Measurements from ENCODE around the gene KCNC3. TPM values are rescaled to one million over a fixed set of nuclear protein-coding genes. Genes with fewer than 3 reads are reported as not detected.

The KCNC3 gene
- total and polyA plus RNA-seq, 2 of the 13 experiments (the other 11 are each of a cell fraction or from before 2014, with no cell fraction given): 0.29 to 1.7 TPM

DNA sequence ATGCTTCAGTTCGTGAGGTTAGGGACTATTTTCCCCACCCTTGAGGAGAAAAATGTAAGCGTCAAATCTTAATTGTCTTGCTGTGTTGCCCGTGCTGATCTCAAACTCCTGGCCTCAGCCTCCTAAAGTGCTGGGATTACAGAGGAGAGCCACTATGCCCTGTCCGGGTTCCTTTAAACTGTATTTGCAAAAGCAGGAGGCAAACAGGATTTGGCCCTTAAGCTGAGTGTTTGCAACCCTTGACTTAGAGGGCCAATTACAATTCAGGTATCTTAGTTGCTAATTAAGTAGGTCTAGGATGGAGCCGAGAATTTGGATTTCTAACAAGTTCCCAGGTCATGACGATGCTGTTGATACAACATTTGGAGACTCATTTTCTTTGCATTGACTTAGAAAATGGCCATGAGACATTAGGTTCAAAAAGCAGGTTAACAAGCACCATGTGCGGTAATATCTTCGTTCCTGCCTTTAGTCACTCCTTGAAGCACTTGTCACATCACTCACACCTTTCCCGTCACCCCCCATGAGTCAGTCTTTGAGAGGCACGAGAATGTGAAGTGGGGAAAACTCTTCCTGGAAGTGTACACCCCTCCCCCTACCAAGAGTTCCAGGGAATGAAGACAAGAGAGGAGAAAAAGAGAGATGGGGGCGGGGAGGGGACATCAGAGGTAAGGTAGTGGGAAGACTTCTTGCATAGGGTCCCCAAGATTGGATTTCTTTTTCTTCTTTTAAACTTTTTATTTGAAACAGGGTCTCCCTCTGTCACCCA lies 33.7 kb upstream of the KCNC3 start:
- intact Hi-C loops (cut with micrococcal nuclease; ENCODE audit: unreplicated experiment): no loop called here
- TF ChIP-seq, protein P1, sequence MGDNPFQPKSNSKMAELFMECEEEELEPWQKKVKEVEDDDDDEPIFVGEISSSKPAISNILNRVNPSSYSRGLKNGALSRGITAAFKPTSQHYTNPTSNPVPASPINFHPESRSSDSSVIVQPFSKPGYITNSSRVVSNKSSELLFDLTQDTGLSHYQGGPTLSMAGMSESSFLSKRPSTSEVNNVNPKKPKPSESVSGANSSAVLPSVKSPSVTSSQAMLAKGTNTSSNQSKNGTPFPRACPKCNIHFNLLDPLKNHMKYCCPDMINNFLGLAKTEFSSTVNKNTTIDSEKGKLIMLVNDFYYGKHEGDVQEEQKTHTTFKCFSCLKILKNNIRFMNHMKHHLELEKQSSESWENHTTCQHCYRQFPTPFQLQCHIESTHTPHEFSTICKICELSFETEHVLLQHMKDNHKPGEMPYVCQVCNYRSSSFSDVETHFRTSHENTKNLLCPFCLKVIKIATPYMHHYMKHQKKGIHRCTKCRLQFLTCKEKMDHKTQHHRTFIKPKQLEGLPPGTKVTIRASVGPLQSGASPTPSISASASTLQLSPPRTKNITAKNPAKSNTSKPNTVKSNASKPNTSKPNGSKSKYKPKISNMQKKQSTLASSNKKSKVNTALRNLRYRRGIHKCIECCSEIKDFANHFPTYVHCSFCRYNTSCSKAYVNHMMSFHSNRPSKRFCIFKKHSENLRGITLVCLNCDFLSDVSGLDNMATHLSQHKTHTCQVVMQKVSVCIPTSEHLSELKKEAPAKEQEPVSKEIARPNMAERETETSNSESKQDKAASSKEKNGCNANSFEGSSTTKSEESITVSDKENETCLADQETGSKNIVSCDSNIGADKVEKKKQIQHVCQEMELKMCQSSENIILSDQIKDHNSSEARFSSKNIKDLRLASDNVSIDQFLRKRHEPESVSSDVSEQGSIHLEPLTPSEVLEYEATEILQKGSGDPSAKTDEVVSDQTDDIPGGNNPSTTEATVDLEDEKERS (CRISPR knock-in tag; IDR thresholded peaks at IDR 0.05): no peak
- TF ChIP-seq, protein P2, sequence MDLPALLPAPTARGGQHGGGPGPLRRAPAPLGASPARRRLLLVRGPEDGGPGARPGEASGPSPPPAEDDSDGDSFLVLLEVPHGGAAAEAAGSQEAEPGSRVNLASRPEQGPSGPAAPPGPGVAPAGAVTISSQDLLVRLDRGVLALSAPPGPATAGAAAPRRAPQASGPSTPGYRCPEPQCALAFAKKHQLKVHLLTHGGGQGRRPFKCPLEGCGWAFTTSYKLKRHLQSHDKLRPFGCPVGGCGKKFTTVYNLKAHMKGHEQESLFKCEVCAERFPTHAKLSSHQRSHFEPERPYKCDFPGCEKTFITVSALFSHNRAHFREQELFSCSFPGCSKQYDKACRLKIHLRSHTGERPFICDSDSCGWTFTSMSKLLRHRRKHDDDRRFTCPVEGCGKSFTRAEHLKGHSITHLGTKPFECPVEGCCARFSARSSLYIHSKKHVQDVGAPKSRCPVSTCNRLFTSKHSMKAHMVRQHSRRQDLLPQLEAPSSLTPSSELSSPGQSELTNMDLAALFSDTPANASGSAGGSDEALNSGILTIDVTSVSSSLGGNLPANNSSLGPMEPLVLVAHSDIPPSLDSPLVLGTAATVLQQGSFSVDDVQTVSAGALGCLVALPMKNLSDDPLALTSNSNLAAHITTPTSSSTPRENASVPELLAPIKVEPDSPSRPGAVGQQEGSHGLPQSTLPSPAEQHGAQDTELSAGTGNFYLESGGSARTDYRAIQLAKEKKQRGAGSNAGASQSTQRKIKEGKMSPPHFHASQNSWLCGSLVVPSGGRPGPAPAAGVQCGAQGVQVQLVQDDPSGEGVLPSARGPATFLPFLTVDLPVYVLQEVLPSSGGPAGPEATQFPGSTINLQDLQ (CRISPR knock-in tag; IDR thresholded peaks at IDR 0.05): no peak
- TF ChIP-seq PAWR (CRISPR knock-in tag; IDR thresholded peaks at IDR 0.05; ENCODE audit: borderline replicate concordance) (no peak), ATF7-NPFF (CRISPR knock-in tag; IDR thresholded peaks at IDR 0.05; ENCODE audit: low read depth) (no peak), ZNF44 (CRISPR knock-in tag; IDR thresholded peaks at IDR 0.05) (no peak), ZNF296 (CRISPR knock-in tag; conservative IDR thresholded peaks at IDR 0.05) (no peak)
- TF ChIP-seq, protein P3, sequence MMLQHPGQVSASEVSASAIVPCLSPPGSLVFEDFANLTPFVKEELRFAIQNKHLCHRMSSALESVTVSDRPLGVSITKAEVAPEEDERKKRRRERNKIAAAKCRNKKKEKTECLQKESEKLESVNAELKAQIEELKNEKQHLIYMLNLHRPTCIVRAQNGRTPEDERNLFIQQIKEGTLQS (CRISPR knock-in tag; IDR thresholded peaks at IDR 0.05): no peak
- TF ChIP-seq, protein P4, sequence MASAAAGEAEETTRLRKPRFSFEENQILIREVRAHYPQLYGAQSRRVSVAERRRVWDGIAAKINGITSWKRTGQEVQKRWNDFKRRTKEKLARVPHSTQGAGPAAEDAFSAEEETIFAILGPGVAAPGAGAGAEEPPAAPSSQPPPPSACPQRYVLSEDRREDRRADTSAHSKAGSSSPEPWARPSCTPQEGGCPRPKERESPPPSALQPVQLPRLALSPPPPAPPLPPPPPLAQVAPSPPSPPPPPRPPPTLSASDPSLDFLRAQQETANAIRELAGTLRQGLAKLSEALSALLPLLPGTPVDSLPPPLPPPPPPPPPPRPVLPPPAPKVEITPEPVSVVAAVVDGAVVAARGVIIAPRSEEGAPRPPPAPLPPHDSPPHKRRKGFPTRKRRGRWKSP (CRISPR knock-in tag; IDR thresholded peaks at IDR 0.05): no peak
- TF ChIP-seq, protein P5, sequence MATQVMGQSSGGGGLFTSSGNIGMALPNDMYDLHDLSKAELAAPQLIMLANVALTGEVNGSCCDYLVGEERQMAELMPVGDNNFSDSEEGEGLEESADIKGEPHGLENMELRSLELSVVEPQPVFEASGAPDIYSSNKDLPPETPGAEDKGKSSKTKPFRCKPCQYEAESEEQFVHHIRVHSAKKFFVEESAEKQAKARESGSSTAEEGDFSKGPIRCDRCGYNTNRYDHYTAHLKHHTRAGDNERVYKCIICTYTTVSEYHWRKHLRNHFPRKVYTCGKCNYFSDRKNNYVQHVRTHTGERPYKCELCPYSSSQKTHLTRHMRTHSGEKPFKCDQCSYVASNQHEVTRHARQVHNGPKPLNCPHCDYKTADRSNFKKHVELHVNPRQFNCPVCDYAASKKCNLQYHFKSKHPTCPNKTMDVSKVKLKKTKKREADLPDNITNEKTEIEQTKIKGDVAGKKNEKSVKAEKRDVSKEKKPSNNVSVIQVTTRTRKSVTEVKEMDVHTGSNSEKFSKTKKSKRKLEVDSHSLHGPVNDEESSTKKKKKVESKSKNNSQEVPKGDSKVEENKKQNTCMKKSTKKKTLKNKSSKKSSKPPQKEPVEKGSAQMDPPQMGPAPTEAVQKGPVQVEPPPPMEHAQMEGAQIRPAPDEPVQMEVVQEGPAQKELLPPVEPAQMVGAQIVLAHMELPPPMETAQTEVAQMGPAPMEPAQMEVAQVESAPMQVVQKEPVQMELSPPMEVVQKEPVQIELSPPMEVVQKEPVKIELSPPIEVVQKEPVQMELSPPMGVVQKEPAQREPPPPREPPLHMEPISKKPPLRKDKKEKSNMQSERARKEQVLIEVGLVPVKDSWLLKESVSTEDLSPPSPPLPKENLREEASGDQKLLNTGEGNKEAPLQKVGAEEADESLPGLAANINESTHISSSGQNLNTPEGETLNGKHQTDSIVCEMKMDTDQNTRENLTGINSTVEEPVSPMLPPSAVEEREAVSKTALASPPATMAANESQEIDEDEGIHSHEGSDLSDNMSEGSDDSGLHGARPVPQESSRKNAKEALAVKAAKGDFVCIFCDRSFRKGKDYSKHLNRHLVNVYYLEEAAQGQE (IDR thresholded peaks at IDR 0.05; ENCODE audit: borderline replicate concordance in 1 of 2, low read depth in 1 of 2, low read length in 2 of 2): no peak
- TF ChIP-seq, protein P6, sequence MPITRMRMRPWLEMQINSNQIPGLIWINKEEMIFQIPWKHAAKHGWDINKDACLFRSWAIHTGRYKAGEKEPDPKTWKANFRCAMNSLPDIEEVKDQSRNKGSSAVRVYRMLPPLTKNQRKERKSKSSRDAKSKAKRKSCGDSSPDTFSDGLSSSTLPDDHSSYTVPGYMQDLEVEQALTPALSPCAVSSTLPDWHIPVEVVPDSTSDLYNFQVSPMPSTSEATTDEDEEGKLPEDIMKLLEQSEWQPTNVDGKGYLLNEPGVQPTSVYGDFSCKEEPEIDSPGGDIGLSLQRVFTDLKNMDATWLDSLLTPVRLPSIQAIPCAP (CRISPR knock-in tag; IDR thresholded peaks at IDR 0.05; ENCODE audit: low read depth): no peak

More for the DNA sequence above, 33.7 kb upstream of the KCNC3 start:
- Histone ChIP-seq H4K20me1 (ENCODE audit: insufficient read depth, low read length) (no peaks in the 10 kb centered on the region), H3K27me3 (ENCODE audit: control insufficient read depth in 1 of 2, insufficient read depth in 2 of 2, low read length in 2 of 2) (no peaks in the 10 kb centered on the region), H3K4me3 (replicated peaks in 1 of 3; ENCODE audit: insufficient read depth in 1 of 3, low read depth in 2 of 3, low read length in 3 of 3) (no peak overlapping the region), H3K4me2 (ENCODE audit: low read depth, low read length) (no peak overlapping the region), H3K9ac (ENCODE audit: insufficient read depth, low read depth, low read length) (no peak overlapping the region), H2AFZ (ENCODE audit: low read length) (no peak overlapping the region), H3K36me3 (replicated peaks in 1 of 2; ENCODE audit: control insufficient read depth in 1 of 2, insufficient read depth in 2 of 2, low read length in 2 of 2) (no peaks in the 10 kb centered on the region), H3K9me3 (ENCODE audit: low read length) (no peaks in the 10 kb centered on the region), H3K79me2 (ENCODE audit: insufficient read depth, low read length) (no peaks in the 10 kb centered on the region), H3K27ac (ENCODE audit: extremely low read length, insufficient read depth, low read length) (no peak overlapping the region), H3K4me1 (ENCODE audit: insufficient read depth, low read length) (0 out of 2 replicates have a peak, but pooled peaks cover 1% of the 10 kb centered on the region)
- BruUV-seq (replicated peaks): no TSS peak
- in situ Hi-C loops (cut with HindIII; ENCODE audit: extremely low pct_ligation_motif_present, low pct_unique_long_range_greater_than_20kb): loop anchor here (25.0 kb wide), 1 partner anchor 424 kb away; the partner anchor contains the start of gene ACP4
- ATAC-seq (no peak), DNase-seq (ENCODE audit: low spot score) (no peak), FAIRE-seq (no peak)
- 29% methylated on average over 11 of the region's 11 CpGs for WGBS (ENCODE audit: low lambda C conversion rate)
- CTCF ChIA-PET (ENCODE audit: low intra/inter-chr PET ratio, low total read pairs): no interaction called here
- POLR2A ChIA-PET: no interaction called here

Data from HepG2 (cell line).